Naive thymus-derived CD4-positive, alpha-beta T cell (primary cell): ENCODE results near the gene STK24. TPM values are rescaled to one million over a fixed set of nuclear protein-coding genes. Genes with fewer than 3 reads are reported as not detected.
A peak's percentile ranks its signal among the peaks of the same experiment; 100 is the strongest.

Source experiments
- ATAC-seq: fragments of 150-1000 bp; cut with Tn5 transposase; 2 replicates; pipeline ENCODE4 v1.10.0; 2021; ENCODE audit warnings: mild to moderate bottlenecking, moderate library complexity
- CTCF ChIA-PET: fragments of 350-600 bp; sonication (Branson Sonifier 250); formaldehyde crosslinking; loops from one replicate; lab custom pipeline; 2021; ENCODE audit warnings: antibody characterized with exemption; lab: Charles Lee
- POLR2A ChIA-PET: fragments of 350-600 bp; sonication (Branson Sonifier 250); formaldehyde crosslinking; loops from one replicate; lab custom pipeline; 2021; ENCODE audit warnings: antibody characterized with exemption, inconsistent platforms; lab: Charles Lee
- DNase-seq, 9 donors: peaks; one replicate each; pipeline versions ENCODE4 v3.0.0 to v3.0.0-alpha.2; 2020 to 2022; ENCODE audit warnings: mixed read lengths in 1 of 9
- H3K27ac ChIP-seq: one replicate; pipeline ENCODE4 v1.7.0; 2013; ENCODE audit warnings: mild to moderate bottlenecking, low read depth, low read length, moderate library complexity
- H3K27me3 ChIP-seq, 2 donors: one replicate each; pipeline ENCODE4 v1.7.0; 2013; ENCODE audit warnings: low read length in 2 of 2, mild to moderate bottlenecking in 2 of 2, moderate library complexity in 2 of 2; ENCODE audit not compliant: control insufficient read depth in 2 of 2, insufficient read depth in 2 of 2
- H3K36me3 ChIP-seq, 3 experiments: 1 replicate in 2 of 3; 2 replicates in 1 of 3; pipeline ENCODE4 v1.7.0; 2013; ENCODE audit warnings: low read length in 3 of 3, mild to moderate bottlenecking in 3 of 3, moderate library complexity in 1 of 3; ENCODE audit not compliant: insufficient read depth in 3 of 3, control insufficient read depth in 2 of 3
- H3K4me1 ChIP-seq, 2 donors: one replicate each; pipeline ENCODE4 v1.7.0; 2013; ENCODE audit warnings: low read length in 2 of 2, mild to moderate bottlenecking in 2 of 2, moderate library complexity in 1 of 2; ENCODE audit not compliant: control insufficient read depth in 2 of 2, insufficient read depth in 2 of 2
- H3K4me3 ChIP-seq: 2 replicates; pipeline ENCODE4 v1.7.0; 2013; ENCODE audit warnings: mild to moderate bottlenecking, low read length
- H3K9me3 ChIP-seq, 3 experiments: 1 replicate in 2 of 3; 2 replicates in 1 of 3; pipeline ENCODE4 v1.7.0; 2013; ENCODE audit warnings: low read length in 3 of 3; ENCODE audit not compliant: control insufficient read depth in 2 of 3
- H3K27ac Mint-ChIP-seq, 9 donors: one replicate each; pipeline ENCODE4 v1.8.0; 2020 to 2022; ENCODE audit warnings: mixed read lengths in 9 of 9, mild to moderate bottlenecking in 8 of 9, moderate library complexity in 5 of 9, inconsistent platforms in 2 of 9
- H3K27me3 Mint-ChIP-seq, 5 donors: one replicate each; pipeline ENCODE4 v1.8.0; 2021 to 2022; ENCODE audit warnings: mixed read lengths in 5 of 5, mild to moderate bottlenecking in 1 of 5
- H3K36me3 Mint-ChIP-seq, 5 donors: one replicate each; pipeline ENCODE4 v1.8.0; 2020 to 2022; ENCODE audit warnings: mixed read lengths in 5 of 5, mild to moderate bottlenecking in 3 of 5, inconsistent platforms in 1 of 5
- H3K4me1 Mint-ChIP-seq, 7 donors: one replicate each; pipeline ENCODE4 v1.8.0; 2020 to 2022; ENCODE audit warnings: mixed read lengths in 7 of 7, mild to moderate bottlenecking in 3 of 7, inconsistent platforms in 1 of 7
- H3K4me3 Mint-ChIP-seq, 10 donors: one replicate each; pipeline ENCODE4 v1.8.0; 2020 to 2022; ENCODE audit warnings: mild to moderate bottlenecking in 10 of 10, mixed read lengths in 10 of 10, moderate library complexity in 6 of 10, inconsistent platforms in 2 of 10
- H3K9me3 Mint-ChIP-seq, 11 donors: one replicate each; pipeline ENCODE4 v1.8.0; 2020 to 2022; ENCODE audit warnings: mixed read lengths in 11 of 11, mild to moderate bottlenecking in 4 of 11, inconsistent platforms in 1 of 11, moderate library complexity in 1 of 11
- intact Hi-C, 2 donors: fragments of 100-400 bp; cut with micrococcal nuclease; formaldehyde crosslinking; loops; one replicate each; pipeline ENCODE4 v1.15.1; 2023
- polyA plus RNA-seq, 2 donors: library from polyadenylated mRNA; unstranded; fragments of 300-500 nt; fragmentation: Illumina TruSeq; gene quantifications; one replicate each; pipeline ENCODE4 v1.2.3, GENCODE V29; 2021
- total RNA-seq, 6 experiments: library from RNA in 5 of 6; stranded (reverse) in 5 of 6; gene quantifications; 1 replicate in 5 of 6; 2 replicates in 1 of 6; pipeline ENCODE4 v1.2.3 and lab custom pipeline; 2021 to 2026

The STK24 gene
- total and polyA plus RNA-seq, 7 experiments from 2014 or later, result 29.8 to 148 (median 94.4) TPM

- Histone ChIP-seq H3K4me3 (no peak overlapping the region), H3K27ac (no peak overlapping the region), H3K27me3 (no peaks in the 10 kb centered on the region), H3K4me1 (peaks cover 50 to 63% of the 10 kb centered on the region in 2 donors), H3K36me3 (no peaks in the 10 kb centered on the region), H3K9me3 (no peaks in the 10 kb centered on the region)
- ATAC-seq, result no peak
- ChIA-PET CTCF (interaction anchor here (0.6 kb wide), 3 partner anchors 24 to 58 kb away, joined by 3 read pairs; no protein-coding TSS in a partner anchor), POLR2A (interaction anchor here (0.6 to 1.5 kb wide), 2 partner anchors 22 to 725 kb away, joined by 3 to 6 read pairs; no protein-coding TSS in a partner anchor)
- Mint-ChIP-seq H3K4me3 (peak overlapping the region in 4 of 10 donors; percentile 4 to 85 (median 44)), H3K27me3 (no peaks in the 10 kb centered on the region), H3K27ac (peak overlapping the region in 3 of 9 donors; percentile 13 to 67 (median 57)), H3K36me3 (peaks cover 0 to 18% (median 4%) of the 10 kb centered on the region in 5 donors), H3K9me3 (peaks cover 0 to 1% (median 0%) of the 10 kb centered on the region in 11 donors), H3K4me1 (peaks cover 79 to 99% (median 98%) of the 10 kb centered on the region in 7 donors)
- intact Hi-C loops, result no loop called here
- no peak for DNase-seq
These were observed 36.4 kb downstream of the STK24 start for GRCh38 chr13:98540476-98540875.

- Mint-ChIP-seq H3K4me1 (peaks cover 78 to 100% (median 98%) of the 10 kb centered on the region in 7 donors), H3K27me3 (no peaks in the 10 kb centered on the region), H3K27ac (peak overlapping the region in 3 of 9 donors; percentile 2 to 87 (median 82)), H3K4me3 (peak overlapping the region in 7 of 10 donors; percentile 14 to 85 (median 45)), H3K36me3 (peaks cover 0 to 23% (median 4%) of the 10 kb centered on the region in 5 donors), H3K9me3 (peaks cover 0 to 1% (median 0%) of the 10 kb centered on the region in 11 donors)
- Histone ChIP-seq H3K4me3 (no peak overlapping the region), H3K9me3 (no peaks in the 10 kb centered on the region), H3K4me1 (peaks cover 55 to 63% of the 10 kb centered on the region in 2 donors), H3K27me3 (no peaks in the 10 kb centered on the region), H3K36me3 (no peaks in the 10 kb centered on the region), H3K27ac (no peak overlapping the region)
- ChIA-PET POLR2A (no interaction called here), CTCF (no interaction called here)
- DNase-seq (no peak), ATAC-seq (no peak)
- intact Hi-C loops, result no loop called here
These were observed 37.2 kb downstream of the STK24 start for GRCh38 chr13:98539666-98540065.

GRCh38 chr13:98538876-98539275 is 38.0 kb downstream of the STK24 start:
- peak overlapping the region; percentile 22 to 92 (median 78) for H3K27ac Mint-ChIP-seq
- H3K27me3 Mint-ChIP-seq, result no peaks in the 10 kb centered on the region
- no peak overlapping the region for H3K27ac ChIP-seq
- no peaks in the 10 kb centered on the region for H3K27me3 ChIP-seq
- no peaks in the 10 kb centered on the region for H3K9me3 ChIP-seq
- intact Hi-C loops, result no loop called here
- peaks cover 78 to 100% (median 98%) of the 10 kb centered on the region in 7 donors for H3K4me1 Mint-ChIP-seq
- H3K36me3 ChIP-seq, result no peaks in the 10 kb centered on the region
- H3K4me3 Mint-ChIP-seq, result peak overlapping the region in 9 of 10 donors; percentile 30 to 85 (median 55)
- H3K4me1 ChIP-seq, result peaks cover 56 to 62% of the 10 kb centered on the region in 2 donors
- CTCF ChIA-PET, result interaction anchor here (1.5 kb wide), 1 partner anchor 32 kb away, joined by 6 read pairs; no protein-coding TSS in a partner anchor
- ATAC-seq, result no peak
- H3K36me3 Mint-ChIP-seq, result peaks cover 0 to 28% (median 4%) of the 10 kb centered on the region in 5 donors
- DNase-seq, result no peak
- POLR2A ChIA-PET, result no interaction called here
- H3K9me3 Mint-ChIP-seq, result peaks cover 0 to 1% (median 0%) of the 10 kb centered on the region in 11 donors
- H3K4me3 ChIP-seq, result no peak overlapping the region

GRCh38 chr13:98537740-98538139 is 39.2 kb downstream of the STK24 start:
- peaks cover 0 to 30% (median 4%) of the 10 kb centered on the region in 5 donors for H3K36me3 Mint-ChIP-seq
- H3K9me3 ChIP-seq, result no peaks in the 10 kb centered on the region
- no peak overlapping the region for H3K27ac ChIP-seq
- H3K27me3 ChIP-seq, result no peaks in the 10 kb centered on the region
- H3K27me3 Mint-ChIP-seq, result no peaks in the 10 kb centered on the region
- POLR2A ChIA-PET, result interaction anchor here (1.4 kb wide), 1 partner anchor 39 kb away, joined by 4 read pairs; no protein-coding TSS in a partner anchor
- no peak for DNase-seq
- ATAC-seq, result no peak
- H3K27ac Mint-ChIP-seq, result peak overlapping the region in 5 of 9 donors; percentile 30 to 87 (median 78)
- peaks cover 48 to 54% of the 10 kb centered on the region in 2 donors for H3K4me1 ChIP-seq
- H3K36me3 ChIP-seq, result no peaks in the 10 kb centered on the region
- peaks cover 0 to 1% (median 0%) of the 10 kb centered on the region in 11 donors for H3K9me3 Mint-ChIP-seq
- peaks cover 73 to 96% (median 94%) of the 10 kb centered on the region in 7 donors for H3K4me1 Mint-ChIP-seq
- H3K4me3 Mint-ChIP-seq, result peak overlapping the region in 6 of 10 donors; percentile 37 to 85 (median 60)
- CTCF ChIA-PET, result interaction anchor here (0.6 to 1.5 kb wide), 2 partner anchors 21 to 31 kb away, joined by 3 to 6 read pairs; no protein-coding TSS in a partner anchor
- no peak overlapping the region for H3K4me3 ChIP-seq
- intact Hi-C loops, result no loop called here

GRCh38 chr13:98537306-98537705 is 39.6 kb downstream of the STK24 start:
- peak; percentile 6 for ATAC-seq
- Mint-ChIP-seq H3K27me3 (no peaks in the 10 kb centered on the region), H3K4me3 (peak overlapping the region in 3 of 10 donors; percentile 48 to 76 (median 53)), H3K9me3 (peaks cover 0 to 1% (median 0%) of the 10 kb centered on the region in 11 donors), H3K36me3 (peaks cover 0 to 30% (median 4%) of the 10 kb centered on the region in 5 donors), H3K4me1 (peaks cover 71 to 96% (median 94%) of the 10 kb centered on the region in 7 donors), H3K27ac (peak overlapping the region in 6 of 9 donors; percentile 32 to 87 (median 58))
- peaks cover 47 to 51% of the 10 kb centered on the region in 2 donors for H3K4me1 ChIP-seq
- ChIA-PET CTCF (no interaction called here), POLR2A (interaction anchor here (1.4 kb wide), 1 partner anchor 39 kb away, joined by 4 read pairs; no protein-coding TSS in a partner anchor)
- no peak overlapping the region for H3K4me3 ChIP-seq
- intact Hi-C loops, result no loop called here
- H3K36me3 ChIP-seq, result no peaks in the 10 kb centered on the region
- no peaks in the 10 kb centered on the region for H3K27me3 ChIP-seq
- DNase-seq, result no peak
- no peaks in the 10 kb centered on the region for H3K9me3 ChIP-seq
- no peak overlapping the region for H3K27ac ChIP-seq

GRCh38 chr13:98536729-98537128 is 40.2 kb downstream of the STK24 start:
- Histone ChIP-seq H3K36me3 (no peaks in the 10 kb centered on the region), H3K4me1 (peaks cover 48 to 50% of the 10 kb centered on the region in 2 donors), H3K9me3 (no peaks in the 10 kb centered on the region), H3K27ac (no peak overlapping the region), H3K27me3 (no peaks in the 10 kb centered on the region), H3K4me3 (no peak overlapping the region)
- ATAC-seq (no peak), DNase-seq (no peak)
- intact Hi-C loops, result no loop called here
- peaks cover 0 to 30% (median 4%) of the 10 kb centered on the region in 5 donors for H3K36me3 Mint-ChIP-seq
- peak overlapping the region in 7 of 10 donors; percentile 2 to 76 (median 46) for H3K4me3 Mint-ChIP-seq
- peaks cover 70 to 96% (median 94%) of the 10 kb centered on the region in 7 donors for H3K4me1 Mint-ChIP-seq
- H3K9me3 Mint-ChIP-seq, result peaks cover 0 to 1% (median 0%) of the 10 kb centered on the region in 11 donors
- CTCF ChIA-PET, result interaction anchor here (0.6 kb wide), 1 partner anchor 103 kb away, joined by 4 read pairs; no protein-coding TSS in a partner anchor
- no peaks in the 10 kb centered on the region for H3K27me3 Mint-ChIP-seq
- peak overlapping the region in 6 of 9 donors; percentile 32 to 93 (median 62) for H3K27ac Mint-ChIP-seq
- POLR2A ChIA-PET, result interaction anchor here (1.4 kb wide), 1 partner anchor 40 kb away, joined by 4 read pairs; no protein-coding TSS in a partner anchor
